ENCODE results near the gene RIC3.

GRCh38 chr11:8095371-8095770 is 73.5 kb downstream of the RIC3 start:
- TF ChIP-seq CTCF (IDR thresholded peaks at IDR 0.05; ENCODE audit: extremely low read depth in 1 of 2, insufficient read depth in 1 of 2, low read depth in 1 of 2, low read length in 2 of 2) (no peak), MYC (IDR thresholded peaks at IDR 0.05; ENCODE audit: low read depth, low read length) (no peak), MAX (IDR thresholded peaks at IDR 0.05; ENCODE audit: insufficient read depth, insufficient read length) (no peak), POLR2A (IDR thresholded peaks at IDR 0.05; ENCODE audit: low read depth, low read length) (no peak), GATA2 (IDR thresholded peaks at IDR 0.05; ENCODE audit: insufficient read depth, insufficient read length, low read depth, low read length) (no peak)
